Stimulated activated CD4-positive, alpha-beta T cell treated with anti-CD3 and anti-CD28 coated beads, Interleukin-4, amount 100 ng/mL, for 1 hour (primary cell): Measurements from ENCODE around the gene FCRL6.

Source experiments
- DNase-seq: peaks from one replicate; pipeline ENCODE4 v3.0.0-alpha.2; 2020

FCRL6 gene

DNA sequence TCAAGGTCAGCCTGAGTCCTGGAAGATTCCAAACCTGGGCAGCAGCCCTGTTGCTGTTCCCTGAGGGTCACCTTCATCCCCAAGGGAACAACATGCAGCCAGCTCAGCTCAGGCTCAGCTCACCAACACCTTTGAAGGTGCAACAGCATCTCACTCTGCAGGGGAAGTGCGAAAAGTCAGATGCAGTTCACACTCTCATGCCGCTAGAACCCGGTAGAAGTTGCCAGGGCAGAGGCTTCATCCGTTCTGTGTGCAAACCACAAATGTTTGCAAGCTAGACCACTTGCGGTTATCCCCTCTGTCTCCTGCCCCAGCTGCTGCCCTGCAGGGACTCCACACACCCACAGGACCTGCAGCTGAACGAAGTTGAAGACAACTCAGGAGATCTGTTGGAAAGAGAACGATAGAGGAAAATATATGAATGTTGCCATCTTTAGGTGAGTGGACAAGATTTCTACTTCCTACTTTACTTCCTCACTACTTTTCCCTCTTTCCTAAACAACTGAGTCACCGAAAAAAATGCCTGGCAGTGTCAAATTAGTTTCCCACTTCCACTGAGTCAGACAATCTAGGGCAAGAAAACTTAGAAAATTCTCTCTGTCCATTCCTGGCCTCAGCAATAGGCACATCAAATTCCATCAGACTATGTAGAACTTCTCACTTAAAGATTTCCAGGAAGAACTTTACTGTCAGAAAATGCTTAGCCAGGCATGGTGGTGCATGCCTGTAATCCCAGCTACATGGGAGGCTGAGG, 1.8 kb upstream of the FCRL6 start:
- no peak for DNase-seq

DNA sequence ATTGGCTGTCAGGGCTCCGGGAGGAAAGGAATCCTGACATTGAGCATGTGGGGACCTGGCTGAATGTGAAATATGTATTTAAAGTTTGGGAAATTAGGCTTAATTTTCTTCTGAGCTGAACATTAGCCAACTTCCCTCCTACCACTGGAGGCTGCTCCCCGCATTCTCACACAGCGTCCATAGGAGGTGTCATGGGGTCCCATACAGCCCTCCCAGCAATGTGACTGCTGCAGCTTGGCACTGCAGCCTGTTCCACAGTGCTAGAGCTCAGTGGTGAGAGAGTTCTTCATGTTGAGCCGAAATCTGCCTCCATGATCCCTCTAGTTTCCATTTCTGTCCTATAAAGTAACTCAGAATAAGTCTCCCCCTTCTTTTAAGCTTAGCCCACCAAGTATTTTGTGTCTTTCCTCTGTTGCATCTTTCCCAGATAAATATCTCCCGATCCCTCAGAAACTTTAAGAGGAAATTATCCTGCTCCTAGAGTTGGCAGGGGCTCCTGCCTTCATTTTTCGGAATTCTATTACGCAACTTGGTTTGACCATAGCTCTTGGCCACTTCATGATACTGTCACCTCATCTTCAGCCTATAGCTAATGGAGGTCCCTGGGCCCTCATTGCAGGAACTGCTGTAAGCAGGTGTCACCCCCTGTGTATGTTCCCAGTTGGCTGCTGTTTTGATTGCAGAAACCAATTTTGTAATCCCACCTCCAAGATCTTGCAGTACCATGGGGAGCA, 2.0 kb downstream of the FCRL6 start:
- DNase-seq, result no peak

DNA sequence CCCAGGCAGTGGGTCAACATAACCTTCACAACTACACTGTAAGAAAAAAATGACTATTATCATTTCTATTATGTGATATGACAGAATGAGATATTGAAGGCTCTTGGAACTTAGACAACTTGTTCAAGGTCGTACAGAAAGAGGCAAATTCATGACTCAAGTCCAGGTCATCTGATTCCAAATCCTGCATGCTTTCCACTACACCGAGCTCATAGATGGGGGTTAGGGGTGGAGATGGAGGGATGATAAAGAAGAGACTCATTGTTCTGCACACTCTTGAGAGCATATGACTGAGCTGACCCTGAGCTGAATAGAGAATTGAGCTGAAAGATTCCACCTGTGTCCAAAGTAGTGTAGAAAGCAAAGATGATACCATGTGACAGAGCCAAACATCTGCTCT, 2.8 kb downstream of the FCRL6 start:
- DNase-seq, result no peak

DNA sequence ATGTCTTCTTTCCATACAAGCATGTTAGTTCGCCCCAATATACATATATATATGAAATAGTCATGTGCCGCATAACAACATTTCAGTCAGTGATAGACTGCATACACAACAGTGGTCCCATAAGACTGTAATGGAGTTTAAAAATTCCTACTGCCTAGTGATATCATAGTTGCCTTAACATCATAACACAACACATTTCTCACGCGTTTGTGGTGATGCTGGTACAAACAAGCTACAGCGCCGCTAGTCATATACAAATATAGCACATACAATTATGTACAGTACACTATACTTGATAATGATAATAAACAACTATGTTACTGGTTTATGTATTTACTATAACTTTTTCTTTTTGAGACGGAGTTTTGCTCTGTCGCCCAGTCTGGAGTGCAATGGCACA, 13.8 kb downstream of the FCRL6 start:
- no peak for DNase-seq

DNA sequence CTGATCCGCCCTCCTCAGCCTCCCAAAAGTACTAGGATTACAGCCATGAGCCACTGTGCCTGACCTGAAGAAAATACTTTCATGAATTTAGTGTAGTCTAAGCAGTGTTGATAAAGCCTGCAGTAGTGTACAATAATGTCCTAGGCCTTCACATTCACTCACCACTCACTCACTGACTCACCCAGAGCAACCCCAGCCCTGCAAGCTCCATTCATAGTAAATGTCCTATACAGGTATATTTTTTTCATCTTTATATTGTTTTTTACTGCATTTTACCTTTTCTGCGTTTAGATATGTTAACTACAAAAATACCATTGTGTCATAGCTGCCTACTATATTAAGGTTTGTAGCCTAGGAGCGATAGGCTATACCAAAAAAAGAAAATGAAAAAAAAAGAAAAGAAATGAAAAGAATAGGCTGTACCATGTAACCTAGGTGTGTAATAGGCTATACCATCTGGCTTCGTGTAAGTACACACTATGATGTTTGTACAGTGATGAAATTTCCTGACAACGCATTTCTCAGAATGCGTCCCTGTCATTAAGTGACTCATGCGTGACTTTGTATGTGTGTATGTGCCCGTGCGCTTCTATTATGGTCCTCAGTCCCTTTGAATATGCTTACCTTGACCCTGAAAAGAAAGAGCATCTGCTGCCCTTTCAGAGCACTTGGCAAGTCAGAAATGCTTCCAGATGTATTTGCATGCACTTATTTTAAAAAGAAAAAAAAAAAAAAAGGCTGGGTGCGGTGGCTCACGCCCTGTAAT, 15.3 kb downstream of the FCRL6 start:
- DNase-seq, result no peak

DNA sequence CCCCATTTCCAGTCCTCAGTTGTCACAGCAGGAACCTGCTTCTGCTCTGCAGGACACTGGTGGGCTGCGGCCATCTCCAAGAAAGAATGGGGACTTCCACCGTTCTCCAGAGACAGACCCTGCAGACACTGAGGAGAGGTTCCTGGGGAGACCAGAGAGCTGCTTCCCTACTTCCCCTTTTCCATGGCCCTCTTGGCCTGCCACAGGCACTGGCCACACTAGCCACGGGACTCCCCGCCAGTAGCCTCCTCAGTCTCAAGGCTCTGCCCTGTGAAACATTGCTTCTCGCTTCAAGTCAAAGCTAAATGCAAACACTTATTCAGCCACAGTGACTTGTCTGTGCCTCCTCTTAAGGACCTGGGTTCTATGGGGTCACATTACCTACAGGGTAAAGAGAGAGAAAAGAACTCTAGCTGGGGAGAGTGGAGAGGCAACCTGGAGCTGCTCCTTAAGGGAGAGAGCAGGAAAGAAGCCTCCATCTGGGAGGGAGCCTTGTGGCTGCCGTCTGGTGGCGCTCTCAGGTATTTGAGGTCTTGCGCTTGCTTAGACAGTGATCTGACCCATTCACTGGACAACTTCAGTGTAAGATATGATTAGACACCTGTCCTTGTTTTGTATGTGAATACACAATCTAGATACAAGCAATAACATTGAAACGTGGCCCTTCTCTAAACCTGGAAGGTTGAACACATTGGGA, 19.2 kb downstream of the FCRL6 start:
- no peak for DNase-seq

DNA sequence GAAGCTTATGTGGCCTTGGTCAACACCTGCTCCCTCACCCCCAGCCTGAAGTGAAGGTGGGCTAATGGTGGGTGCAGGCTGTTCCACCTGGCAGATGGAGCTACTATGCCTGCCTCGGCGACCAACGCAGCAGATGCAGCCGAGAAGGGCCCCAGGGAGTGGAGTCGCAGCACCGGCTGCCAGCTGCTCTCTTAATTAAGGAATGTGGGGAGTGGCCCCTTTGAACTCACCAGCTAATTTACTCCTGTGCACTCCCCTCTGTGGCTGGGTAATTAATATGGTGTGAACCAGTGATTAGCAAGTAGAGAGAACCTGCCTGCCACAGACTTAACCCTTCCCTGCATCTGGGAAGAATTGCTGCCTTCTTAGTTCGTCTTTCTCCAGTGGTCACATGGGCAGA, 21.2 kb downstream of the FCRL6 start:
- DNase-seq, result no peak

DNA sequence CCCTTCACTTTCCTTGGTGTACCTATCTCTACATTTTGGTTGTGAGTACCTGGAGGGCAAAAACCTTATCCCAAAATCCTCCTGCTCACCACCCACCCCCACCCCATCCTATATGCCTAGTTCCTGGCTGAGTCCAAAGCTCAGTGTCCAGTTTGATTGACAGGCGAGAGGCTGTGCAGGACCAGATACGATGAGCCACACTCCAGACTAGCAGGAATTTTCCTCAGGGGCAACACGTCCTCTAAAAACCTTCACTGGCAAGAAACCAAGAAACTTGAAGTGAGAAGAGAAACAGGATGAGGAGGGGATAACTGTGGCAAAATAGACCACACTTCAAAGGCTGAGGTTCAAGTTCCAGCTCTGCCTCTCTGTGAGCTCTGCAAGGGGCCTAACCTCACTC, 23.4 kb downstream of the FCRL6 start:
- no peak for DNase-seq

DNA sequence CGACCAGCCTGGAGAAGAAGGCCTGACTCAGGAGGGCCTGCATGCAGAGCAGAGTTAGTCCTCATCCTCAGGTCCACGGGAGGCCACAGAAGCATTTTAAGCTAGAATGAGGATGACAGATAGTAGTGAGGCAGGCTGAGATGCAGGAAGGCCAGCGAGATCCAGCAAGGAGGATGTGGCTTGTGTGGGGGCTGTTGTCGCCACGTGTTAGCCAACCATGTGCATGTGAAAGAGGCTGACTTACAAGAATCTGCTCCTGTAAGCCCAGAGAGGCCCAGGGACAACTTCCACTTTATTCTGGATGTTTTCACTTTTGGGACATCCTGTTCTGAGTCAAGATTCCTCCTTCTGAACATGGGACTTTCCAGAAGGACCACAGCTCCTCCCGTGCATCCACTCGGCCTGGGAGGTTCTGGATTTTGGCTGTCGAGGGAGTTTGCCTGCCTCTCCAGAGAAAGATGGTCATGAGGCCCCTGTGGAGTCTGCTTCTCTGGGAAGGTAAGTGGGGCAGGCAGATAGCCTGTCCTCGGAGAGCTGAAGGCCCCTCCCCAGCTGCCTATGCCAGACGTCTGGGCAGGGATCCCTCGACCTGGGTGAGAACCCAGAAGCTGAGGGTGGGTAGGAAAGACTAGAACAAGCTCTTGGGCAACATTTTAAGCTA, 24.4 kb downstream of the FCRL6 start, which contains the start of gene SLAMF8:
Gene SLAMF8 (plus strand): TSS at position 433 of the 661 bp plus-strand sequence. CDS start 26 bp downstream, at position 459.
- DNase-seq, result peak; percentile 8

DNA sequence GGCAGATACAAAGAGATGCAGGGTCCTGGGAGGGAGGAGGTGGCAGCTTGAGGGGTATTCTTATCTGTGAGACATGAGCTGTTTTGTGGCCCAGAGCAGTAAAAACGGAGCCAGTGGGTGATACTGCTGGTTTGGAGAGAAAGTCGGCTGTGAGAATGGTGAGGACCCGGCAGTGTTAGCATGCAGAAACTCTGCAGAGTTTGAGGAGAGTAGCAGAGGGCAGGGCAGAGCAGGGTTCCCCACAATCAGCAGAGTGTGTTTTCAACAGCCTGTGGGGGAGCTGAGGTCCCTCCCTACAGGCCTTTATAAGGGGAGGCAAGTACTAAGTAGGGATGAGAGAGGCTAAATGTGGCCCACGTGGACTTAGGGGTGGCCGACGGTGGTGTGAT, 24.9 kb downstream of the FCRL6 start:
- no peak for DNase-seq

DNA sequence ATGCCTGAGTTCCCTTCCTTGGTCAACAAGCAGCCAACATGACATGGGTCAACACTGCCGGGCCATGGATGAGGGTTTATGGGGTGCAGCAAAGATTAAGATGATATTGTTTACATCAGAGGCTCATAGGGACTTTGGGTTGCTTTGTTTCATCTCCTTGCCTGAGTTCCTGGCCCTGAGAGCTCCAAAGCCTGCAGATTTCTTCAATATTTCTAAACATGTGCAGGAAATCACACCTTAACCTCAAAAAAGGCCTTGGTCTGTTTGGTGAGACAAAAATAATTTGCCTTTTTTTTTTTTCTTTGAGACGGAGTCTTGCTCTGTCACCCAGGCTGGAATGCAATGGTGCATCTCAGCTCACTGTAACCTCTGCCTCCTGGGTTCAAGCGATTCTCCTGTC, 25.4 kb downstream of the FCRL6 start:
- DNase-seq, result no peak

DNA sequence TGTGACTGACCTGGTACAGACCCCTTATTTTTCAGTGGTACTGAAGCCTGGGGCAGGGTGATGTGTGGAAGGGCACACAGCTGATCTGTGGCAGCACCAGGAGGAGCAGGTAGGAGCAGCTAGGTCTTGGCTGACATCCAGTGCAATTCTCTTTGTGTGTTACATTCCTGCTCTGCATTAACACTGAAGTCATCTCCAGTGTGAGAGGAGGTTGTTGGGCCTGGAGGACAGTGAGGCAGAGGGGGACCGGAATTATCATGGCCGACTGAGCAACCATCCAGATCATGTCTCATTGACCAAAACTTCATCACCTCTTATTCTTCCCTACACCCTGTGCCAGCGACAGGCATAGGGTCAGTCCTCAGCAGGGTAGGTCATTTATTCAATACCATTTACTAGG, 26.0 kb downstream of the FCRL6 start:
- DNase-seq, result no peak

DNA sequence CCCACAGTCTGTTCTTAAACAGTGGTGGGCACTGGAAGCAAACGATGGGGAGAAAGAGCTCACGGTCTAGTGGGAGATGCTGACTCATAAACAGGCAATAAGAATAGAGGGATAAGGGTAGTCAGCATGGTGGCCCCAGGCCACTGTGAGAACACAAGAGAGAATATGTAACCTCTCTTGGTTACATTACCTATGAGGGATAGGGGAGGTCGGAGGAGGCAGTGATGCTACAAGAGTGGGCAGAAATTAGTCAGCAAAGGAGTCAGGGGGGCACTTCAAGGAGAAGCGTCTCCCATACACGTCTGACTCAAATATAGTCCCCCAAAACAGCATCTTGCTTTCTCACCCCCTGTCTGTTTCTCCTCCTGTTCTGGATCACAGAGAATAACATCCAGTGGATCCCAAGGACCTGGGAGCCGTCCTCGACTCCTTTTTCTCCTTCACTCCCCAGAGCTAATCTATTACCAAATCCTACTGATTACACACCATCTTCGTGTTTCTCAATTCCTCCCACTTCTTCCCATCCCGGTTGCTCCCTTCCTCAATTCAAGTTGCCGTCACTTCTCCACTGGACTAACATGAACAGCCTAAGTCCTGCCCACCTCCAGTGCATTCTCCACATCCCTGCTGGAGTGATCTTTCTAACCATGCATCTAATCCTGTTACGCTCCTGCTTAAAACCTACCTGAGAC, 26.6 kb downstream of the FCRL6 start:
- no peak for DNase-seq

DNA sequence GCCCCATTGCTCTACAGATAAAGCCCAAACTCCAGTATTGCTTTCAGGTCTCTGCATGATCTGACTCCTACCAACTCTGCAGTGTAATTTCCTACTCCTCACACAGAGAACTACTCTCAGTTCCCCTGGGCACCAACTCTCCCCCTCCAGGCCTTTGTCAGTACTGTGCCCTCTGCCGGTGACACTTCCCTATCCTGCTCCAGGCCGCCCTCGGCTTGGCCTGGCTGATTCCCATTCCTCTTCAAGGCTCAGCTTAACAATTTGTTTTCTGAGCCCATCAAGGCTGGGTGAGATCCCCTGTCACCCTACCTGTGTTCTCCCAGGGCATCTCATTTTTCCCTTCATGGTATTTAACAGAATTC, 27.1 kb downstream of the FCRL6 start:
- DNase-seq, result no peak

DNA sequence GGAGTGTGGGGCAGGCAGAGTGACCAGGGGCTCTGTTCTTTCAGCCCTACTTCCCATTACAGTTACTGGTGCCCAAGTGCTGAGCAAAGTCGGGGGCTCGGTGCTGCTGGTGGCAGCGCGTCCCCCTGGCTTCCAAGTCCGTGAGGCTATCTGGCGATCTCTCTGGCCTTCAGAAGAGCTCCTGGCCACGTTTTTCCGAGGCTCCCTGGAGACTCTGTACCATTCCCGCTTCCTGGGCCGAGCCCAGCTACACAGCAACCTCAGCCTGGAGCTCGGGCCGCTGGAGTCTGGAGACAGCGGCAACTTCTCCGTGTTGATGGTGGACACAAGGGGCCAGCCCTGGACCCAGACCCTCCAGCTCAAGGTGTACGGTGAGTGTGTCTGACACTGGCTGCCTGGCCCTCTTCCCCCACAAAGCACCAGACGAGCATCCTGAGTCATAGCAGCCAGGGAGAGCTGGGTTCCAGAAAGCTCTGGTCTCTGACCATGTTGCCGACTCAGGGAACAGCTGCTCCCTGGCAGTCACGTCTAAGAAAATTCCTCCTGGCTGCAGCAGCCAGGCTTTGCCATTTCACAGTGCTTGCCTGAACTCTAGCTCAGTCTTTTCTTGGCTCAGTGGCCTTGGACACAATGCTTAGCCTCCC, 27.8 kb downstream of the FCRL6 start:
- DNase-seq, result no peak

DNA sequence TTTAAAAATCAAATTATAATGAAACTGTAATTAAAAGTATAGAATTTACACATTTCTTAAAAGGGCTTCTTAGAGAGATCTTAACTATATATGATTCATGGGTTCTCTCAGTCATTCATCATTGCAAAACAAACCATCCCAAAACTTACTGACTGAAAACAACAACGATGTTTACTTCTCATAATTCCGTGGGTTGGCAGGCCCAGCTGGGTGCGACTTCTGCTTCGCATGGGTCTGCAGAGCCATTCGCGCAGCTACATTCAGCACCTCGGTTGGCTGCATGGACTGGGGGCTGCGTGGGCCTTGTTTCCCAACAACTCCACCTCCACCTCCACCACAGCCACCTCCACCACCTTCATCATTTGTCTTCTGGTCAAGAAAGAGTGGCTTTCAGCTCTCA, 28.6 kb downstream of the FCRL6 start:
- no peak for DNase-seq

DNA sequence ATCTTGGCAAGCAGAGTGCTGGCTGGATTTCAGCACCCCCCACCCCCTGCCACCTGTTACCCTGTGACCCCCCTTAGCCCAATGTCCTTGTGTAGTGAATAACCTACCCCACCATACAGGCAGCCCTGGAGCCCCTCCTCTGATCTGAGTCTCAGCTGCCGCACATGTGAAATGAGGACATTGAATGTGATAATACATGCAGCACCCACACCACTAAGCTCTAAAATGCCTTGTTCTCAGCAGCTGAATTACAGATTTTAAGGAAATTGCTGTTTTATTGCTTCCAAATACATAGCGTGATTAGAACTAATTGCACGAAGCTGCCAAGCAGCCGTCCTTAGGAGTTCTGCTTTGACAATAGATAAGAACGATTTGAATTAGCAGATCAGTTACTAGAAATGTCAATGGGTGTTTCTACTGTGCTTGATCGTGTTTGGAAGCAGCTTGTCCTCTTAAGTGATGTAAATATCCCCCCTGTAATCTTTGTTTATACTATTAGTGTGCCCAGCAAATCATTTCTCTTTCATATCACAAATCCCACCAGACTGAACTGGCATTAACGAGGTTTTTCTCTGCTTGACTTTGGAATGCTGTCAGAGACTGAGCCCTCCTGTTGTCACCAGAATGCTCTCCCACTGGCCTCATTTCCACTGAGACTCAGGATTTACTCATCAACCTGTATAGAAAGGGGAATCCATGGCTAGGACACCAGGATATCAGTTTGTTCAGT, 29.4 kb downstream of the FCRL6 start:
- DNase-seq, result no peak

DNA sequence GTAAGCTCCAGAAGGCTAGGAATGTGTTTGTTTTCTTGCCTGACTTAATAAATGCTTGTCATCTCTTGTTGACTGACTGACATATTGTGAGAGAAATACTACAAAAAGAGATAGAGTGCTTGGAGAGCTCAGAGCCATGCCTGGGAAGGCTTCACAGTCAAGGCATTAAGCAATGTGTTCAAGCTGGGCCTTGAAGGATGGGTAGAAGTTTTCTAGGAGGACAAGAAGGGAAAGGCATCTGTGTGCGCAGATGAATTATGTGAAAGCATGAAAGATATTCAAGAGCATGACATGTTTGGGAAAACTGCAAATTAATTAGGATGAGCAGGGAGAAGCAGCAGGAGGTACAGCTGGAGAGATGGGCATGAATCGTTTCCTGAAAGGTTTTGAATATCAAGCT, 30.1 kb downstream of the FCRL6 start:
- DNase-seq, result no peak

DNA sequence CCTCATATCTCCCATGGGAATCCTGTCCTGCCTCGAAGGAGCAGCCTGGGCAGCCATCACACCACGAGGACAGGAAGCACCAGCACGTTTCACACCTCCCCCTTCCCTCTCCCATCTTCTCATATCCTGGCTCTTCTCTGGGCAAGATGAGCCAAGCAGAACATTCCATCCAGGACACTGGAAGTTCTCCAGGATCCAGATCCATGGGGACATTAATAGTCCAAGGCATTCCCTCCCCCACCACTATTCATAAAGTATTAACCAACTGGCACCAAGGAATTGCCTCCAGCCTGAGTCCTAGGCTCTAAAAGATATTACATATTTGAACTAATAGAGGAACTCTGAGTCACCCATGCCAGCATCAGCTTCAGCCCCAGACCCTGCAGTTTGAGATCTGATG, 33.2 kb downstream of the FCRL6 start:
- no peak for DNase-seq

DNA sequence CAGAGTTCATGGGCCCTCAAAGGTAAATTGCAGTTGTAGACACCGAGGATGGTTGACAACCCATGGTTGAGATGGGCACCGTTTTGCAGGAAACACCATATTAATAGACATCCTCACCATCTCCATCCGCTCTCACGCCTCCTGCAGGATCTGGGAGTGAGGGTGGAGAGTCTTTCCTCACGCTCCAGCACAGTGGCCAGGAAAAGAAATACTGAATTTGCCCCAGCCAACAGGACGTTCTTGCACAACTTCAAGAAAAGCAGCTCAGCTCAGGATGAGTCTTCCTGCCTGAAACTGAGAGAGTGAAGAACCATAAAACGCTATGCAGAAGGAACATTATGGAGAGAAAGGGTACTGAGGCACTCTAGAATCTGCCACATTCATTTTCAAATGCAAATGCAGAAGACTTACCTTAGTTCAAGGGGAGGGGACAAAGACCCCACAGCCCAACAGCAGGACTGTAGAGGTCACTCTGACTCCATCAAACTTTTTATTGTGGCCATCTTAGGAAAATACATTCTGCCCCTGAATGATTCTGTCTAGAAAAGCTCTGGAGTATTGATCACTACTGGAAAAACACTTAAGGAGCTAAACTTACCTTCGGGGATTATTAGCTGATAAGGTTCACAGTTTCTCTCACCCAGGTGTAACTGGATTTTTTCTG, 33.8 kb downstream of the FCRL6 start:
- no peak for DNase-seq
